HG03432 (cell line): Measurements from ENCODE around the gene DENND5B.
"Not testable (repeated sequence)": the region's sequence is repeated elsewhere in the genome, so short reads cannot be mapped to it uniquely, and the experiment has no call there.

ENCODE experiments used
- ATAC-seq: cut with Tn5 transposase; IDR thresholded peaks from one replicate; pipeline ENCODE4 v1.9.1; 2021; ENCODE audit warnings: mild to moderate bottlenecking, moderate library complexity; ENCODE audit not compliant: unreplicated experiment

The DENND5B gene

GRCh38 chr12:31476437-31476836, 114.5 kb downstream of the DENND5B start:
- ATAC-seq = no peak

- not testable (repeated sequence) for ATAC-seq
Measured at GRCh38 chr12:31475610-31476009, 115.3 kb downstream of the DENND5B start.

GRCh38 chr12:31474751-31475150, 116.2 kb downstream of the DENND5B start:
- no peak for ATAC-seq

- ATAC-seq = no peak
Measured at GRCh38 chr12:31471823-31472222, 119.1 kb downstream of the DENND5B start.

- no peak for ATAC-seq
Measured at GRCh38 chr12:31471051-31471450, 119.9 kb downstream of the DENND5B start.

- no peak for ATAC-seq
Measured at GRCh38 chr12:31470459-31470858, 120.5 kb downstream of the DENND5B start.

GRCh38 chr12:31466768-31467167, 124.2 kb downstream of the DENND5B start:
- ATAC-seq = no peak

- ATAC-seq = no peak
Measured at GRCh38 chr12:31465002-31465401, 125.9 kb downstream of the DENND5B start.

- ATAC-seq = no peak
Measured at GRCh38 chr12:31460024-31460423, 130.9 kb downstream of the DENND5B start.

- ATAC-seq = no peak
Measured at GRCh38 chr12:31456562-31456961, 134.4 kb downstream of the DENND5B start.

GRCh38 chr12:31444736-31445135, 146.2 kb downstream of the DENND5B start:
- ATAC-seq = no peak

- no peak for ATAC-seq
Measured at GRCh38 chr12:31440586-31440985, 150.3 kb downstream of the DENND5B start.

- ATAC-seq = no peak
Measured at GRCh38 chr12:31440134-31440533, 150.8 kb downstream of the DENND5B start.

GRCh38 chr12:31431721-31432240, 159.2 kb downstream of the DENND5B start:
- no peak for ATAC-seq

- no peak for ATAC-seq
Measured at GRCh38 chr12:31423405-31423804, 167.5 kb downstream of the DENND5B start.

GRCh38 chr12:31412292-31412801, 178.6 kb downstream of the DENND5B start:
- ATAC-seq = no peak

GRCh38 chr12:31408763-31409162, 182.2 kb downstream of the DENND5B start:
- ATAC-seq = no peak

- ATAC-seq = no peak
Measured at GRCh38 chr12:31407562-31407961, 183.4 kb downstream of the DENND5B start.

GRCh38 chr12:31406345-31406744, 184.6 kb downstream of the DENND5B start:
- ATAC-seq = peak; percentile 81

GRCh38 chr12:31405021-31405420, 185.9 kb downstream of the DENND5B start:
- no peak for ATAC-seq

- ATAC-seq = peak; percentile 81
Measured at GRCh38 chr12:31403099-31403607, 187.8 kb downstream of the DENND5B start.

- ATAC-seq = no peak
Measured at GRCh38 chr12:31393004-31393550, 197.9 kb downstream of the DENND5B start.

GRCh38 chr12:31390991-31391390, 199.9 kb downstream of the DENND5B start:
- ATAC-seq = no peak
